CD4-positive, CD25-positive, alpha-beta regulatory T cell (primary cell): Measurements from ENCODE around the gene TP73. TPM values are rescaled to one million over a fixed set of nuclear protein-coding genes. Genes with fewer than 3 reads are reported as not detected.

Experiments used
- ATAC-seq, 2 donors: fragments of 150-1000 bp; cut with Tn5 transposase; one replicate each; pipeline ENCODE4 v1.10.0; 2021; ENCODE audit warnings: low read depth in 2 of 2, moderate number of reproducible peaks in 2 of 2, moderate library complexity in 1 of 2
- DNase-seq, 3 donors: peaks; one replicate each; pipeline versions ENCODE4 v3.0.0 to v3.0.0-alpha.2; 2012 to 2022; ENCODE audit warnings: mixed read lengths in 1 of 3
- H3K27ac ChIP-seq: one replicate; pipeline ENCODE4 v1.7.0; 2013; ENCODE audit warnings: mild to moderate bottlenecking, low read length; ENCODE audit not compliant: insufficient read depth, poor library complexity, severe bottlenecking
- H3K27me3 ChIP-seq: one replicate; pipeline ENCODE4 v1.7.0; 2013; ENCODE audit warnings: low read length; ENCODE audit not compliant: control insufficient read depth, insufficient read depth
- H3K36me3 ChIP-seq: one replicate; pipeline ENCODE4 v1.7.0; 2013; ENCODE audit warnings: mild to moderate bottlenecking, low read length, moderate library complexity; ENCODE audit not compliant: control insufficient read depth, insufficient read depth
- H3K4me1 ChIP-seq: 2 replicates; pipeline ENCODE4 v1.7.0; 2013; ENCODE audit warnings: mild to moderate bottlenecking, low read length; ENCODE audit not compliant: insufficient read depth, control insufficient read depth, poor library complexity, severe bottlenecking
- H3K4me3 ChIP-seq: one replicate; pipeline ENCODE4 v1.7.0; 2013; ENCODE audit warnings: low read depth, mild to moderate bottlenecking, low read length, moderate library complexity
- H3K9me3 ChIP-seq, 2 experiments: 1 replicate in 1 of 2; 2 replicates in 1 of 2; pipeline ENCODE4 v1.7.0; 2013; ENCODE audit warnings: low read length in 2 of 2, mild to moderate bottlenecking in 1 of 2, moderate library complexity in 1 of 2; ENCODE audit not compliant: control insufficient read depth in 2 of 2
- H3K27ac Mint-ChIP-seq, 3 donors: one replicate each; pipeline ENCODE4 v1.8.0; 2020 to 2022; ENCODE audit warnings: mild to moderate bottlenecking in 3 of 3, mixed read lengths in 3 of 3, moderate library complexity in 2 of 3
- H3K27me3 Mint-ChIP-seq: one replicate; pipeline ENCODE4 v1.8.0; 2022; ENCODE audit warnings: mild to moderate bottlenecking, mixed read lengths
- H3K36me3 Mint-ChIP-seq: one replicate; pipeline ENCODE4 v1.8.0; 2020; ENCODE audit warnings: mixed read lengths
- H3K4me1 Mint-ChIP-seq, 4 donors: one replicate each; pipeline ENCODE4 v1.8.0; 2020 to 2022; ENCODE audit warnings: mixed read lengths in 4 of 4, mild to moderate bottlenecking in 1 of 4
- H3K4me3 Mint-ChIP-seq, 4 donors: one replicate each; pipeline ENCODE4 v1.8.0; 2020 to 2022; ENCODE audit warnings: mild to moderate bottlenecking in 4 of 4, mixed read lengths in 4 of 4, moderate library complexity in 3 of 4
- H3K9me3 Mint-ChIP-seq, 7 donors: one replicate each; pipeline ENCODE4 v1.8.0; 2020 to 2022; ENCODE audit warnings: mixed read lengths in 7 of 7, mild to moderate bottlenecking in 3 of 7, moderate library complexity in 2 of 7
- polyA plus RNA-seq, 4 donors: library from polyadenylated mRNA; unstranded; fragments of 300-500 nt; fragmentation: Illumina TruSeq; gene quantifications; one replicate each; pipeline ENCODE4 v1.2.3, GENCODE V29; 2021
- total RNA-seq: library from RNA; stranded (reverse); gene quantifications from one replicate; pipeline ENCODE4 v1.2.3, GENCODE V29; 2022

Gene TP73
- total and polyA plus RNA-seq, 5 donors from 2014 or later = 0.08 to 0.12 TPM; not detected in 3

- Mint-ChIP-seq H3K27ac (no peak overlapping the region), H3K27me3 (no peaks in the 10 kb centered on the region), H3K36me3 (no peaks in the 10 kb centered on the region), H3K4me3 (peak overlapping the region in 3 of 4 donors; percentile 52 to 81 (median 69)), H3K4me1 (peaks cover 0 to 22% (median 0%) of the 10 kb centered on the region in 4 donors), H3K9me3 (peaks cover 0 to 2% (median 0%) of the 10 kb centered on the region in 7 donors)
- Histone ChIP-seq H3K27me3 (no peaks in the 10 kb centered on the region), H3K36me3 (no peaks in the 10 kb centered on the region), H3K4me1 (peaks cover 22% of the 10 kb centered on the region), H3K4me3 (no peak overlapping the region), H3K27ac (no peak overlapping the region), H3K9me3 (no peaks in the 10 kb centered on the region)
- DNase-seq (no peak), ATAC-seq (no peak)
These were observed 121.4 kb downstream of the TP73 start for GRCh38 chr1:3773572-3774275.

DNA sequence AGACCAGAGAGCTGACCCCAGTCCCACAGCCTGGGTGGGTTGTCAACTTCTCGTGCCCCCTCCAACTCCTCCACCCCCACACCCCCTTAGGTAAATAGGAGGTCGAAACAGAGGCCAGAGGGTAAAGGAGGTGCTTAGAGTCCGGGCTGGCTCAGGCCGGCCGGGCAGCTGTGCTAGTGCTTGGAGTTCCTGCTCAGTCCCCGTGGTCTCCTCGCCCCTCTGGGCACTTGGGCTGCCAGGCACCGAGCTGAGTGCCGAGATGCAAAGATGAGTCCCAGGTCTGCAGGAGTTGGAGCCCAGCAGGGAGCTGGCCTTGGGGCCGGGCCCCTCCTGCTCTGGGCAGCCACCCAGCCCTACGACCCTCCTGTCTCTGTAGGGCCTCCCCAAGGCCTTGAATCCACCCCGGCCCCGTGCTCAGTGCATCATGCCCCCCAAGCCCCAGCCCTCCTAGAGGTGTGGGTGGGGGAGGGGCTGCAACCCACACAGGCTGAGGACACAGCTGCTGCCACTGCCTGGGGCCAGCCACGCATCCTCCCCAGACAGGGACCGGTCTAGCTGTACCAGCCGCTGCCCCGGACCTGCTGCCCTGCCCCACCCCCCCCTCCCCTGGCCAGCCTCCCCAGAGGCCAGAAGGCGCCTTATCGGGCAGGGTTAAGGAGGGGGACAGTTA, 122.1 kb downstream of the TP73 start:
- Histone ChIP-seq H3K9me3 (no peaks in the 10 kb centered on the region), H3K27me3 (no peaks in the 10 kb centered on the region), H3K4me3 (no peak overlapping the region), H3K36me3 (no peaks in the 10 kb centered on the region), H3K27ac (no peak overlapping the region), H3K4me1 (peaks cover 22% of the 10 kb centered on the region)
- H3K9me3 Mint-ChIP-seq = peaks cover 0 to 2% (median 0%) of the 10 kb centered on the region in 7 donors
- H3K27me3 Mint-ChIP-seq = no peaks in the 10 kb centered on the region
- H3K27ac Mint-ChIP-seq = no peak overlapping the region
- ATAC-seq (no peak), DNase-seq (no peak)
- peaks cover 0 to 22% (median 0%) of the 10 kb centered on the region in 4 donors for H3K4me1 Mint-ChIP-seq
- no peak overlapping the region for H3K4me3 Mint-ChIP-seq
- no peaks in the 10 kb centered on the region for H3K36me3 Mint-ChIP-seq

DNA sequence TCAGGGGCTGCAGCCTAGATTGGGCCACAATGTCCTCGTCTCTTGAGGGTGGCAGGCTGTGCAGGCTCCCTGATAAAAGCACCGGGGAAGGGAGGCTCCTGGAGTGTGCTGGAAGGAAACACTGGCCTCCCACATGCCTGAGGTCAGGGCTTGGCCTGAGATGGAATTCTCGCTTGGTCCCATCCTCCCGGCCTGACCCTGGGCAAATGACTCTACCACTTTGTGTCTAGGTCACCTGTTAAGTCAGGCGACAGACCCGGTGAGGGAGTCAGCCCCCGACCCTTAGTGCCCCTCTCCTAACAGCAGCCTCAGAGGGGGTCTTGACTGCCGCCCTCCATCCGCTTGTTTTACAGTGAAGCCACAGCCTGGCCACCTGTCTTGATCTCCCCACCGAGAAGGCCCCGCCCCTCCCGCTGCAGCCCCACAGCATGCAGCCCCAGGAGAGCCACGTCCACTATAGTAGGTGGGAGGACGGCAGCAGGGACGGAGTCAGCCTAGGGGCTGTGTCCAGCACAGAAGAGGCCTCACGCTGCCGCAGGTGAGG, 122.7 kb downstream of the TP73 start:
- Mint-ChIP-seq H3K4me3 (no peak overlapping the region), H3K36me3 (peaks cover 5% of the 10 kb centered on the region), H3K9me3 (peaks cover 0 to 2% (median 0%) of the 10 kb centered on the region in 7 donors), H3K4me1 (peaks cover 0 to 22% (median 0%) of the 10 kb centered on the region in 4 donors), H3K27me3 (no peaks in the 10 kb centered on the region), H3K27ac (no peak overlapping the region)
- Histone ChIP-seq H3K4me1 (peaks cover 22% of the 10 kb centered on the region), H3K9me3 (no peaks in the 10 kb centered on the region), H3K36me3 (no peaks in the 10 kb centered on the region), H3K4me3 (no peak overlapping the region), H3K27ac (no peak overlapping the region), H3K27me3 (no peaks in the 10 kb centered on the region)
- DNase-seq (no peak), ATAC-seq (no peak)

GRCh38 chr1:3775490-3776230, 123.3 kb downstream of the TP73 start:
- Mint-ChIP-seq H3K27ac (no peak overlapping the region), H3K4me1 (peaks cover 0 to 20% (median 0%) of the 10 kb centered on the region in 4 donors), H3K36me3 (peaks cover 12% of the 10 kb centered on the region), H3K4me3 (peak overlapping the region in 2 of 4 donors; percentile 21 to 64), H3K27me3 (no peaks in the 10 kb centered on the region), H3K9me3 (no peaks in the 10 kb centered on the region)
- Histone ChIP-seq H3K36me3 (no peaks in the 10 kb centered on the region), H3K27ac (no peak overlapping the region), H3K27me3 (no peaks in the 10 kb centered on the region), H3K9me3 (no peaks in the 10 kb centered on the region), H3K4me3 (no peak overlapping the region), H3K4me1 (peaks cover 22% of the 10 kb centered on the region)
- peak in 2 of 3 donors; percentile 46 to 71 for DNase-seq
- peak in 1 of 2 donors; percentile 33 for ATAC-seq

DNA sequence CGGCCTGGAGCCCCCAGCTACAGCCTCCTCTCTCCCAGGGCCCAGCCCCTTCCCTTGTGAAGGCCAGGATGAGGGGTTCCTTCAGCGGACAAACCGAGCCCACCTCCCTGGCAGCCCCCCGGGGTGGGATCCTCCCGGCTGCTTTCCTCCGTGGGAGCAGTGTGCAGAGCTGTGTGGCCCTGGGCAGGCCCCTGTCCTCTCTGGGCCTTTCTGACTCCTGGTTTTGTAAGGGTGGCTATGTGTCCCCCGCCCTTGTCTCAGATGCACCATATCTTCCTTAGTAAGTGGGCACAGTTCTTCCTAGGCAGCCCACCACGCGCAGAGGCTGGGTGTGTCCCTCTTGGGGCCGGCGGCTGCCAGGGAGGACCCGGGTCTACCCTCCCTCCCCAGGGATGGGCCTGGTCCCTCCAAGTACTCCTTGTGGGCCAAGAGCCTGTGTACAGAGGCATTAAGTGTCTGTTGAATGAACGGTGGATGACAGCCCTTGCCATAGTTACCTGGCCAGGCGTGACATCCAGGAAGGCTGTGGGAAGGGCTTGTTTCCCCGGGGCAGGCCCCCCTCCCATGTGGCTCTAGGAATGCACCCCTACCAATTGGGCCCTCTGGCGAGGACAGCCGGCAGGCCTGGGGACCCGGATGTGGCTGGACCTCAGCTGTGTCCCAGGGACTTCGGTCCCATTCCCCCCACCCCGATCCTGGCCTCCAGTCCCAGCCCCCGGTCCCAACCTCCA, 124.1 kb downstream of the TP73 start:
- no peak for ATAC-seq
- Histone ChIP-seq H3K4me1 (peaks cover 18% of the 10 kb centered on the region), H3K27ac (no peak overlapping the region), H3K4me3 (no peak overlapping the region), H3K27me3 (no peaks in the 10 kb centered on the region), H3K9me3 (no peaks in the 10 kb centered on the region), H3K36me3 (peaks cover 6% of the 10 kb centered on the region)
- Mint-ChIP-seq H3K27me3 (no peaks in the 10 kb centered on the region), H3K9me3 (no peaks in the 10 kb centered on the region), H3K4me3 (peak overlapping the region in 1 of 4 donors; percentile 64), H3K36me3 (peaks cover 15% of the 10 kb centered on the region), H3K4me1 (peaks cover 0 to 15% (median 0%) of the 10 kb centered on the region in 4 donors), H3K27ac (no peak overlapping the region)
- DNase-seq = no peak

DNA sequence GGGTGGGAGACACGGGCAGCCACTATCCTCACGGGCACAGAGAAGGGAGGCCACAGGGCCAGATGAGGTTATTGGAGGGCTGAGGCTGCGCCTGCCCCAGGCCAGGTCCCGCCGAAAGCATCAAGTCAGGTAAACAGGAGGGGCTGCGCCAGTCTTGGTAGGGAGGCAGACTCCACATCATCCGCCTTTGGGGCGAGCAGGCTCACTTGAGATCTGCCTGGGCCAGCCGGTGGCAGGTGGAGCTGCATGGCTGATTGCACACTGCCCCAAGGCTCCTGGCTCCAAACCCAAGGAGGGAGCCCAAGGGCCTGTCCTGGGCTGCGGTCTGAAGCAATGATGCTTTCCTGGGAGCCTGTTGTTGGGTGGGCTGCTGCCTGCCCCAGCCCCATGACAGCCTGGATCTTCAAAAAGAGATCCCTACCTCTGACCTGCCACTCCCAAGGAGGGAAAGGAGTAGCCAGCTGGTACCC, 124.8 kb downstream of the TP73 start:
- no peak overlapping the region for H3K27ac Mint-ChIP-seq
- peaks cover 0 to 9% (median 0%) of the 10 kb centered on the region in 4 donors for H3K4me1 Mint-ChIP-seq
- H3K4me3 Mint-ChIP-seq = no peak overlapping the region
- ATAC-seq = no peak
- DNase-seq = no peak
- H3K27me3 Mint-ChIP-seq = no peaks in the 10 kb centered on the region
- Histone ChIP-seq H3K36me3 (peaks cover 13% of the 10 kb centered on the region), H3K4me3 (no peak overlapping the region), H3K27ac (no peak overlapping the region), H3K4me1 (peaks cover 11% of the 10 kb centered on the region), H3K9me3 (no peaks in the 10 kb centered on the region), H3K27me3 (no peaks in the 10 kb centered on the region)
- H3K36me3 Mint-ChIP-seq = peaks cover 22% of the 10 kb centered on the region
- no peaks in the 10 kb centered on the region for H3K9me3 Mint-ChIP-seq
